SW 1271 (cell line): ENCODE measurements around the gene CLIC5.
A peak's percentile ranks its signal among the peaks of the same experiment; 100 is the strongest.

Experiments used
- DNase-seq, 2 experiments: peaks; one replicate each; lab custom pipeline; 2025; lab: John Stamatoyannopoulos, UW

The CLIC5 gene

DNA sequence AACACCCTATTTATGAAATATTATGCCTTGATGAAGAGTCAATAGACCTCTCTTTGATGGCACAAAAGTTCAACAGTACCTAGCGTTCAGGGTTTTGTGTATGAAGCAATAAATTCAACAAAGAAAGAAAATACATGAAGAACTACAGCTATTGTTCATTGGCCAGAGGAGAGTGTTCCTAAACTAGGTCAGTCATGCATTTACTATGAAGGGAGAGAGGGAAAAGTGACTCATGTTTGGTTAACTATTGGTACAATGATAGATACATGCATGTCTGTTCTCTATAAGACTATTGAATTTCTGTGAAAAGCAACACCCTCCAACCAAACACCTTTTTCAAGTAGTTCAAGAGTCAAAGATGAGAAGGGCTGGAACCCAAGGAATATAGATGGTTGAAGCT is 50.7 kb downstream of the CLIC5 start:
- no peak for DNase-seq

DNA sequence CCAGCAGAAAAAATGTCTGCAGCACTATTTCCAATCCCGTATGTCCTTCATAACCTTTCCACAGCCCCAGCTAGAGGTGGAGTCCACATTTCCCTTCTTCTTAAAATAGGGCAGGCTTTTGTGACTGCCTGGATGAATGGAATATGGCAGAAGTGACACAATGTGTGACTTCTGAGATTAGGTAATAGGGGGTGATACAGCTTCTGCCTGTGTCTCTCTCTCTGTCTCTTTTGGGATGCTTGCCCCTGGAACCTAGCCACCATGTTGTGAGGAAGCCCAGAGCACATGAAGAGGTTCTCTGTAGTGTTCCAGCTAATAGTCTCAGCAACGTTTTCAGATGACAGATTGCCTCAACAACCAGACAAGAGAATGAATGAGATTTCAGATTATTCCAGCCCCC is 51.4 kb downstream of the CLIC5 start:
- DNase-seq, result no peak

- no peak for DNase-seq
Measured at GRCh38 chr6:45963896-45964295, 51.8 kb downstream of the CLIC5 start.

- no peak for DNase-seq
Measured at GRCh38 chr6:45961125-45961524, 54.5 kb downstream of the CLIC5 start.

DNA sequence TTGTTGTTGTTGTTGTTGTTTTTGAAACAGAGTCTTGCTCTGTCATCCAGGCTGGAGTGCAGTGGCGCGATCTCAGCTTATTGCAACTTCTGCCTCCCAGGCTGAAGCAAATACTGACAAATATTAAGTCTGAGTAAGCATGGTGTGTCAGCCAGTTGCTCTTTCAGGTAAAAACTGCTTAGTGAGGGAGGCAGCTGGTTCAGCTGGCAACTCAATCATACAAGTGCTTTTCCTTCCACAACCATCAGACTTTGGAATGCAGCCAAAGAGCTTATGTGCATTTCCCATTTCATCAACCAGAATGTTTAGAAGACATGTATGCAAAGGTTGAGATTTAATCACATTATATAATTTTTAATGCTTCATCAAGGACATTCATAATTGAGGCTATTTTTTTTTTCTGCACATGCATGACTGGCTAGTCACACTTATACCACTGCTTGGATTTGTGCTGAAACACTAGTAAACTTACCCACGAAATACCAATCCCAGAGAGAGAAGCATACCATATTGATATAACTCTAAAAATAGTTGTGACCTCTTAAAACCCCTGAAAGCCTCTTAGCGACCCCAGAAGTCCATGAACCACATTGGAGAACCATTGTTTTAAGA is 56.0 kb downstream of the CLIC5 start:
- no peak for DNase-seq

GRCh38 chr6:45956663-45957062 is 59.0 kb downstream of the CLIC5 start:
- no peak for DNase-seq

GRCh38 chr6:45956176-45956575 is 59.5 kb downstream of the CLIC5 start:
- DNase-seq, result no peak

DNA sequence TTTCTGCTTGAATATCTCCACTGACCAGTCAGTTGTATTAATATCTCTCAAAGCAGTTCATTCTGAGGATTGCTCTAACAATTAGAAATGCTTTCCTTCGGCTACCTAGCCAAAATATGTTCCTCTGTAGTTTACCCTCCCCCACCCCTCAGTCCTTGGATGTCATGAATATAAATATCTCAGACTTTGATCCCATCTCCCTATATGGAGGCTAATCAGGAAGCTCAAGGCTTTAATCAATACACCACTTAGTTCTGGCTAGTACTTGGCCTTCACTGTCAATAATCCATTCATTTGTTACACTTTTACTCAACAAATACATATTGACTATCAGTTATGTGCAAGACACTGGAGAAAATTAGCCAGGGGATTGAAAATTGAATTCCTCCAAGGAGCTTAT is 60.1 kb downstream of the CLIC5 start:
- no peak for DNase-seq

- no peak for DNase-seq
Measured at GRCh38 chr6:45952546-45952945, 63.1 kb downstream of the CLIC5 start.

GRCh38 chr6:45952168-45952529 is 63.5 kb downstream of the CLIC5 start:
- no peak for DNase-seq

- DNase-seq, result no peak
Measured at GRCh38 chr6:45951321-45952167, 64.1 kb downstream of the CLIC5 start.

DNA sequence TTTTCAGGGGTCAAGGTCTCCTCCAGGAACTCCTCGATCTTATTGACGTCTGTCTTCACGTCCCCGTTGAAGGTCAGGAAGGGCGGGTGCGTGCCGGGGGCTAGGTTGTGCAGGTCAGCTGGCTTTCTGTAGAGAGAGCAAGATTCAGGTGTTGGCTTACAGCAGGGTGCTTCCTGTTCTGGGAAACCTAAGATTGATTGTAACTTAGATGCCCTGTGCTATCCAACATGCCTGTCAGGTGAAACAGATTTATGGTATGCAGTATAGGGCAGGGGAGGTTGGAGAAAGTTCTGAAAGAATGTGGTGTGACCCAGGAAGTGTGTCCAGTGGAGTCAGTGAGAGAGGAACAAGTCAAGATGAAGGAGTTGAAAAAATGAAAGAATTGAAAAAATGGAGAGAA is 66.4 kb downstream of the CLIC5 start:
- DNase-seq, result peak in 1 of 2 experiments; percentile 8

- no peak for DNase-seq
Measured at GRCh38 chr6:45947807-45948206, 67.9 kb downstream of the CLIC5 start.

- no peak for DNase-seq
Measured at GRCh38 chr6:45946887-45947286, 68.8 kb downstream of the CLIC5 start.

- DNase-seq, result no peak
Measured at GRCh38 chr6:45946352-45946751, 69.3 kb downstream of the CLIC5 start.

- no peak for DNase-seq
Measured at GRCh38 chr6:45942953-45943352, 72.7 kb downstream of the CLIC5 start.

DNA sequence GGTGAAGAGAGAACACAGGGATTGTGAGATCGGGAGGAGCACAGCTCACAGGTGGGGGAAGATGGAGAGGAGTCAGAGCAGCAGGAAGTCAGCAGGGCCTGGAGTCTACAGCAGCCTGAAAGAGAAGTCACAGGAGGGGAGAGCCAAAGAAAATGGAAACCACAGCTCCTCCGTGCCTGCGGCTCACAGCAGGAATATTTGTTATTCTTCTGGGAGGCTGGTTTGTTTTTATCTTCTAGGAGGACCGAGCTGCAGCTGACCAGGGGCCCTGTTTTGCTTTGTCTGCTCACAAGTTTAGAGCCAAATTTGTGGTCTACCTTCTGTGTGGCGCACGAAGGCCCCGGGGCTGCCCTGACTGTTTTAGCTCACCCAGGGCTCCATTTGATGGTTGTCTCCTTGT is 81.8 kb downstream of the CLIC5 start:
- DNase-seq, result no peak

DNA sequence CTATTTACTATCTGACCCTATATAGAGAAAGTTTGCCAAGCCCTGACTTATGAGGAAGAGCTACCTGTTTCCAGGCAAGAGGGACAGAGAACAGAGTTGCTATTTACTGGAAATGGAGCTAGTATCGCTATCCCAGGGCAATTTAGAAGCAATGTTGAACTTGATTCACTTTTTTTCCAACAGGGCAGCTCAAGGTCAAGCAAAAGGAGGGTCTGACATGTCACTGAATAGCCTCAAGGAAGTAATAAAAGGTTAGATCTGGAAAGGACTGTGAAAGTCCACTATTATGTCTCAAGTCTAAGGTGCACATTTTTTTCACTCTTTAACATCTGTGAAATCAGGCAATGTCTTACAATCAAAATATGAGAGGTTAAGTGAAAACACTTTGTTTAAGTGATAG is 84.4 kb downstream of the CLIC5 start:
- no peak for DNase-seq

GRCh38 chr6:45930420-45931040 is 85.1 kb downstream of the CLIC5 start:
- peak; percentile 23 to 46 for DNase-seq

DNA sequence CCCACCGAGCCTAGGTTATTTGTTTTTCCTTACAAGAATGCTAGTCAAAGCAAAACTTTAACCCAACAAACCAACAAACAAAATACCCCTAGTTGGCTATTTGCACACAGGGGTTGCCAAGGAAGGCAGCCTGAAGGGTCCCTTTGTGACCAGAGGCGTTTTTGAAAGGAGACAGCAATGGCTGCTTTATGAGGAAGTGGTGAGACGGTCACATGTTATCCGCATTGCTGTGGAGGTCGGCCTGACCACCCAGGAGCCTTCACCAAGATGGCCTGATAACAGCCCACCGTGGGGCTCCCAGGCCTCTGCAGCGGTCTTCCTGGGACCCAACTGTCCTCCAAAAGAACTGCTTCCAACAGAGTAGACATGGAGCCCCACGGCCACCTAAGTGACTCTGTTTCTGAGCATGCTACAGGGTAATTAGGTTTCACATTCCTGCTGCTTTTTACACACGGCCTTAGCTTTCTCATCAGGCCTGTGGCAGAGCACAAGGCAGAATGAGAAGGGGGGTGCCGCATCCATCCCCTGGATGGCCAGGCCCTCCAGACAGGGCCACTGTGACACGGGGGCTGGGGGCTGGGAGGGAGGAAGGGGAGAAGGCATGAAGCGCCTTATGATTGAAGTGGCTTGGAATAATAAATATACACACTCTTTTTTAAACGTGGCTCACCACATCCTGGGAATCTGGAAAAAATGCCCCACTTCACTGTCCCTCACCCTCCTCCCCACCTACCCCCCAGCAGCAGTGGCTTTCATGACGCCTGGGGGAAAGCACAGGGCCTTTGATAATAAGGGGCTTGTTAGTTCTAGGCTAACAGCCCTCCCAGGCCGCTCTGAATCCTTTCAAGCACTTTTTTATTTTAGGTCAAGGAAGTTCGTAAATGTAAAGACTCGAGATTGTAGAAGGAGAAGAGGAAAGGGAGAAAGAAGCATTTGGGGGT is 86.0 kb downstream of the CLIC5 start:
- DNase-seq, result no peak

- no peak for DNase-seq
Measured at GRCh38 chr6:45928721-45929305, 86.8 kb downstream of the CLIC5 start.
